HG02943 (cell line): ENCODE data around the gene RPL22L1.
"Not testable (repeated sequence)": the region's sequence is repeated elsewhere in the genome, so short reads cannot be mapped to it uniquely, and the experiment has no call there.

ENCODE experiments used
- ATAC-seq: cut with Tn5 transposase; IDR thresholded peaks from one replicate; pipeline ENCODE4 v1.9.1; 2021; ENCODE audit warnings: mild to moderate bottlenecking, low read depth, moderate library complexity; ENCODE audit not compliant: unreplicated experiment

RPL22L1 gene

GRCh38 chr3:170884109-170884930 is 14.3 kb upstream of the RPL22L1 start:
- ATAC-seq, result not testable (repeated sequence)

GRCh38 chr3:170878688-170879087 is 8.7 kb upstream of the RPL22L1 start:
- ATAC-seq, result not testable (repeated sequence)

DNA sequence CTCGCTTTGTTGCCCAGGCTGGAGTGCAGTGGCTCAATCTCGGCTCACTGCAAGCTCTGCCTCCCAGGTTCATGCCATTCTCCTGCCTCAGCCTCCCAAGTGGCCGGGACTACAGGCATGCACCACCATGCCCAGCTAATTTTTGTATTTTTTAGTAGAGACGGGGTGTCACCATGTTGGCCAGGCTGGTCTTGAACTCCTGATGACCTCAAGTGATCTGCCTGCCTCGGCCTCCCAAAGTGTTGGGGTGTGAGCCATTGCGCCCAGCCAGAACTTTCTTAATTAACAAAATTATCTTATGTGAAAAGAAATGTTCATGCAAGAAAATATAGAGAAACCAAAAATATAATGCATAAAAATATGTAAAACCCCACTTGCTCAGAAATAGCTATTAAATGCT is 7.3 kb upstream of the RPL22L1 start:
- not testable (repeated sequence) for ATAC-seq

GRCh38 chr3:170876537-170876936 is 6.5 kb upstream of the RPL22L1 start:
- ATAC-seq, result no peak

DNA sequence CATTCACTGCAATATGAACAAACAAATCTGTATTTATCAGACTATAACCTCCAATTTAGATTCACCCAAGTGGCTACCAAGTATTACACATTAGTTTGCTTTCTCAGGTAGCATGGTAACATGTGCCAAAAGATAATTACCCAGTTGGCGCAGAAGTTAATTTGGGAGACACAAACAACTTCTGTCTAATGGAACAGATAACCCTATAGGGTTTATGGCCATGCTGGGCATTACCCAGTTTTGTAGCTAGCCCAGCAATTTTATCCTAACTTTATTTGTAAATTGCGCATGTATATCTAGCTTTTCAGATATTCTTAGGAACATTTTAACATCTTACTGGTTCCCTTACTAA is 780 bp downstream of the RPL22L1 start:
- no peak for ATAC-seq

DNA sequence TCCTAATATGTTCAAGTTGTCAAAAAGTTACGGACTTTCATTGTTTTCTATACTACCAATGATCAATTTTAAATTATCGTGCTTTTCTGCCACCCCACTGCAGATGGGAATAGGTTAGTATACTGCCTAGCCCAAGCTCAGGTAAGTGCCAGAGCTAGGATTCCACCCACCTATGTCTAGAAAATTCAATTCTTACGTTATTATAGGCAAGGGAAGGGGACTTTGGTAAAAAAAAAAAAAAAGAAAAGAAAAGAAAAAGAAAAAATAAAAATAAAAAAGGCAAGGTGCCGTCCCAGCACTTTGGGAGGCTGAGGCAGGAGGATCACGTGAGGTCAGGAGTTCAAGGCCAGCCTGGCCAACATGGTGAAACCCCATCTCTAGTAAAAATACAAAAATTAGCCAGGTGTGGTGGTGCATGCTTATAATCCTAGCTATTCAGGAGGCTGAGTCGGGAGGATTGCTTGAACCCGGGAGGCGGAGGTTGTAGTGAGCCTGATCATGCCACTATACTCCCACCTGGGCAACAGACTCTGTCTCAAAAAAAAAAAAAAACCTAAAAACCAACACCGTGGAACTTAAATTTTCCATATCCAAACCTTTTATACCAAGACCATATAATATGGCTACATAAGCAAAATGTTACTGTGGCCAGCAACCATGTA is 1.3 kb downstream of the RPL22L1 start:
- ATAC-seq, result no peak

DNA sequence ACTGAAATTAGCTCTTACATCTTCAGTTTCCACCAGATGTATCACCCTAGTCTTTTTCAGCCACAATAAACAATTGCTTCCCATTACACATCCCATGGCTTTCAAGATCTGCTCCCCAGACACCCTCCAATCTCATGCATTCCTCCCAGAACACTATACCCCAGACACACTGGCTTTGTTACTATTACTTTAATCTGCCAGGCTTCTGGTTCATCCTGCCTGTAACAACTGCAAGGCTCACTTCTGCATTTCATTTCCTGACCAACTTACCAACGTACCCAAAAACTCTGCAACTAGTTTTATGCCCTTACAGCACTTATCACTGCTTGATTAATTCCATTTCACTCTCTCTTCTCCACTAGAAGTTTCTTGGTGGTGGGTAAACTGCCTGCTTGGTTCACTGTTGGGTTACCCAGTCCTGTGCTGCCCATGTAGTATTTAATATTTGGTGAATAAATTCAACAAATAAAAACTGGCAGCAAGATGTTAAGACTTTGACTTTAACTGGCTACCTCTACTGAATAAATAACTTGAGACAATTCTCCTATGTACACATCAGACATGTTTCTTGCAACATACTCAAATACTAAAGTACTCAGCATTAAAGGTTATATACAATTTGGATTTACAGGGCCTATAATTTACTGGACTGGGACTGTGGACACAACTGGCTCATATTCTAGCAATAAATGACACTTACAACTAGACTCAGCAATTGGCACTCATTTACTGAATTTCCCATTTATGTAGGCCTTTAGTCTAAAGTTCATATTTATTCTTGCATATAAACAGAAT is 2.7 kb downstream of the RPL22L1 start:
- no peak for ATAC-seq

GRCh38 chr3:170866499-170866898 is 3.5 kb downstream of the RPL22L1 start:
- no peak for ATAC-seq

DNA sequence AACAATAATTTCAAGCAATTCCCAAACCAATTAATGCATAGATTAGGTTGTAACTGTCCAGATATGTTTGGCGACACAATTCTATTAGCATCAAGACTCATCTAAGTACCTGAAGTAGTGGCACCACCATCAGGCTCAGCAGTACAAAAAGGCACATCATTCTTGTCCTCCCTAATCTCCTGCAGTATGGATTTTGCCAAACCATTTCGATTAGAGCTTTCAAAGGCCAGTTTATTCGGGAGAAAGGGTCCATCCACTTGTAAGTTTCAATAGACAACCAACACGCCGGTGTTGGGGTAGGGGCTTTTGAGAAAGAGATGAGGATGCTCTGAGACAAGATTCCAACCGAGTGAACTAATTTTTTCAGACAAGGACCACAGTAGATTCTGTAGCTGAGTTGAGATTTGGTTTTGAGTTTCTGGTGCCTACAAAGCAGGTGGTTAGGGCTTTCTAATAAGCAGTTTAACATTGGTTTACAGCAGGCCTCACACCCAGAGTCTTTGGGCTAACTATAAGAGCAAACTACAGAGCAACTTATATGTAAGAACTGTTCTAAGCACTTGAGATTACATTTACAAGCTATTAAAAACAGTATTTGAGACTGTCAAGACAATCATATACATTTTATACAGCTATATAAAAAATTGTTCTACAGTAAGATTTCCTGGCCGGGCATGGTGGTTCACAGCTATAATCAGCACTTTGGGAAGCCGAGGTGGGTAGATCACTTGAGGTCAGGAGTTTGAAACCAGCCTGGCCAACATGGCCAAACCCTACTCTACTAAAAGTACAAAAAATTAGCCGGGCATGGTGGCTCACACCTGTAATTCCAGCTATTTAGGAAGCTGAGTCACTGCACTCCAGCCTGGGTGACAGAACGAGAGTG is 4.5 kb downstream of the RPL22L1 start:
- no peak for ATAC-seq

DNA sequence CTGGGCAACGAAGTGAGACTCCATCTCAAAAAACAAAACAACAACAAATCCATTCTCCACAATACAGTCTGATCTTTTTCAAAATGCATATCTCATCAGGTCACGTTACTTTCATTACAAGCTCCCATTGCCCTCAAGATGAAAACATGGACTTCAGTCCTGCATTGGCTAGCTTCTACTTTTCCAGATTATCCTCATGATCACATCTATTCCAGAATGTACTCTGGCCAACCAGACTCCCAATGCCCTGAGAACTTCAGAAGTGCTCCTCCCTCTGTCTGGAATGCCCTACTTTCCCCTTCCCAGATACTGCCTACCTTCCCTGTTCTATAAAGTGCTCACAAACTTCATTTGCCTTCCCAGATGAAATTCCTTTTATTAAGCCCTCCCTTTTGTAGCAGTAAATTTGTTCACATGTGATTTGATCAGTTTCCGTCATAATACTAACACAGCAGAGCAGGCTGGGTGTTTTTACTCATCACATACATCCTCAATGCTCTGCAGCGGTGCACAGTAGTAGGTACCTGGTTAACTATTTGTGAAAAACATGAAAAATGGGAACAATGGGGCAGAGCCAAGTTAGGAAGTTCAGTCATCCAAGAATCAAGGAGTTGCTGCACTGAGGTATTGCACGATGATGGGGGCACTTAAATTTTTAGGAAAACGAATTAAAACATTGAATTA is 5.3 kb downstream of the RPL22L1 start:
- ATAC-seq, result no peak

GRCh38 chr3:170863816-170864215 is 6.2 kb downstream of the RPL22L1 start:
- no peak for ATAC-seq

DNA sequence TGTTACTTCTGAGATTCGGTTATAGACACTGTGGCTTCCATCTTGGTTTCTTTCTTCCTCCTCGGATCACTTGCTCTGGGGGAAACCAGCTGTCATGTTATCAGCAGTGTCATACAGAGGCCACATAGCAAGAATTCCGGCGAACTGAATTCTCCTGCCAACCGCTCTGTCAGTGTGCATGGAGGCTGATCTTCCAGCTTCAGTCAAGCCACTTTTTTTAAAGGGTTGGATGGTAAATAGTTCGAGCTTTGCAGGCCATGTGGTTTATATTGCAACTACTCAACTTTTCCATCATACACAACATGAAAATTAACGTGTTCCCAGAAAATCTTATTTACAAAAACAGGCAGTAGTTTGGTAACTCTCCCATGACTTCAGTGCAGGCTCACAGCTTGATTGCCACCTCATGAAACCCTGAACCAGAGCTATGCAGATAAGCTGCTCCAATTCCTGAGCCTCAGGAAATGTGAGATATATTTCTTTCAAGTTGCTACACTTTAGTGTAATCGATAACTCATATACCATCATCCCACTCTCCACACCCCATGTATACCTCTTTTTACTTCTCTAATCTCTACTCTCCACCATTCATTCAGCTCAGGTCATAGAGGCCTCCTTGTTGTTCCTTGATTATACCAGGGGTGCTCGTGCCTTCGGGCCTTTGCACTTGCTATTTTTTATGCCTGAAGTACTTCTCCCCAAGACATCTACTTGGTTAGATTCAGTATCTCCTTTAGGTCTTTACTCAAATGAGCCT is 7.2 kb downstream of the RPL22L1 start:
- ATAC-seq, result no peak

GRCh38 chr3:170858599-170858998 is 11.4 kb downstream of the RPL22L1 start:
- no peak for ATAC-seq

- ATAC-seq, result no peak
Observed at GRCh38 chr3:170852324-170852723, 17.7 kb downstream of the RPL22L1 start.

- ATAC-seq, result no peak
Observed at GRCh38 chr3:170848292-170848917, 21.6 kb downstream of the RPL22L1 start.

GRCh38 chr3:170844377-170844776 is 25.6 kb downstream of the RPL22L1 start:
- ATAC-seq, result no peak

DNA sequence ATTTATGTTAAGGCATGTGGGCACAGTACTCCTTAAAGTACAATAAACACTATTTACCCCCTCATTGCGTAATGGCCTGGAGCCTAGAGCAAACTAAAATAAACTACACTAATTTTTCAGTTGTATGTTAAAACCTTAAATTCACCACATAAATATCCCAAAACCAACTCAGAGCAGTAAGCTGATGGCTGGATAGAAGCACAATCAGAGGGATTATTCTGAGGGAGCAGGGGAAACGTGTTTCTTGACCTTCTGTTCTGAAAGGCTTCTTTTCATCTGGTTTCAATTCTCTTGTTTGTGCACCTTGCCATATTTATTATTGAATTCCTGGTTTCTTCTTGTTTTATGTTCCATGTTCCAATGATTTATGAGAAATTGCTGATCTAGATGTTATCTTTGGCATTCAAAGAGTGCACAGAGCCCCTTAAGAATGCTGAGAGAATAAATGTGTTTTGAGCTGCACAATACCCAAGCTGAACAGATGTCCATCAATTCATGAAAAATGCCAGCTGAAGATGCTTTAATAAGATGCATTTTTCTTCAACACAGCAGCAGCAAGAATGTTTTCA is 29.6 kb downstream of the RPL22L1 start:
- ATAC-seq, result no peak

DNA sequence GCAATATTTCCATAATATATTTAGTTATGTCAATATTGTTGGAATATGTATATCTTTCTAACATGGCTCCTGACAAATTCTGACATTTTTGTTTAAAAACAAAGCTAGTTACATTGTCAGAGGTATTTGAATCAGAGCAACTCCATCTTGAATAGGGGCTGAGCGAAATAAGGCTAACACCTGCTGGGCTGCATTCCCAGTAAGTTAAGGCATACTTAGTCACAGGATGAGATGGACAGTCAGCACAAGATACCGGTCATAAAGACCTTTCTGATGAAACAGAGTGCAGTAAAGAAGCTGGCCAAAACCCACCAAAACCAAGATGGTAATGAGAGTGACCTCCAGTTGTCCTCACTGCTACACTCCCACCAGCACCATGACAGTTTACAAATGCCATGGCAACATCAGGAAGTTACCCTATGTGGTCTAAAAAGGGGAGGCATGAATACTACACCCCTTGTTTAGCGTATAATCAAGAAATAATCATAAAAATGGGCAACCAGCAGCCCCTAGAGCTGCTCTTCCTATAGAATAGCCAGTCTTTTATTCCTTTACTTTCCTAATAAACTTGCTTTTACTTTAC is 30.4 kb downstream of the RPL22L1 start:
- ATAC-seq, result no peak
